ENCODE data around the gene PGLYRP2. TPM values are rescaled to one million over a fixed set of nuclear protein-coding genes. Genes with fewer than 3 reads are reported as not detected.
"Not testable (repeated sequence)": the region's sequence is repeated elsewhere in the genome, so short reads cannot be mapped to it uniquely, and the experiment has no call there.

Gene PGLYRP2
- total RNA-seq, 6 experiments from 2014 or later = not detected

DNA sequence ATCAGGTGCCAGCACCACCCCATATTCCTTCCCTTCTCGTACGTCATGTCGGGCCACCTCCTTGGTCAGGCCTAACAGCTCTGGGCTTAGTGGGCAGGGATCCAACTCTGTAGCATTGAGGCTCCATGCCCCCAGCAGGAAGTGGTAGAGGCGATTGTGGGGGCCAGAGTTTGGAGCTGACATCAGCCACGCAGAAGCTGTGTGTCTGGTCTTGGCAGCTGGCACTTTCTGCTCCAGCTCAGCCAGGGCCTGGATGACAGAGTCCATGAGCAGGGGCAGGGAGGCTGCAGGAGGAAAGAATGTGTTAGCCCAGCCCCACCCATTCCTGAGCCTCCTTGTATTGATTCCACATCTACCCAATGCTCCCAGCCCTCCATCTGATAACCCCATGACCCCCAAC, 3.0 kb downstream of the PGLYRP2 start:
- no peak for DNase-seq
- Mint-ChIP-seq H3K36me3 (ENCODE audit: low read depth) (no peaks in the 10 kb centered on the region), H3K9me3 (no peaks in the 10 kb centered on the region), H3K4me1 (ENCODE audit: low read depth) (no peaks in the 10 kb centered on the region), H3K27ac (no peak overlapping the region), H3K27me3 (ENCODE audit: insufficient read depth) (peaks cover 3% of the 10 kb centered on the region), H3K4me3 (no peak overlapping the region)
- TF ChIP-seq CTCF (IDR thresholded peaks at IDR 0.05) = no peak

DNA sequence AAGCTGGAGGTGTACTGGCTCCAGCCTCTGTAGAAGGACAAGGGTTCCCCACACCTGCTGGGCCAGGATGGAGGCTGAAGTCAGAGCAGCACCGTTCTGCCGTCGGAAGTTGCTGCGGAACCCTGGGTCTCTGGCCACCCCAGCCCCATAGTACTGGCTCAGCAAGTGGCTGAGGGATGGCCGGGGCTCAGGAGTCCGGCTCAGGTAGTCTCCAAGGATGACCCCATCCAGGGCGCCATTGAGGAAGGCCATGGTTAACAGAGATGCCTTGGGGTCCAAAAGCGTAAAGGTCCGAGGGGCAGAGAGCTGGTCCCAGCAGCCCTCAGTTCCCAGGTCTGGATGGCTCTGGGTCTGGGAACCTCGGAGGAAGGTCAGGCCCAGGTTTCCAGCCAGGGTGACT, 3.7 kb downstream of the PGLYRP2 start:
- no peaks in the 10 kb centered on the region for H3K9me3 Mint-ChIP-seq
- H3K4me3 Mint-ChIP-seq = no peak overlapping the region
- DNase-seq = no peak
- H3K27me3 Mint-ChIP-seq (ENCODE audit: insufficient read depth) = peaks cover 3% of the 10 kb centered on the region
- no peaks in the 10 kb centered on the region for H3K36me3 Mint-ChIP-seq (ENCODE audit: low read depth)
- H3K27ac Mint-ChIP-seq = no peak overlapping the region
- no peaks in the 10 kb centered on the region for H3K4me1 Mint-ChIP-seq (ENCODE audit: low read depth)
- no peak for TF ChIP-seq CTCF (IDR thresholded peaks at IDR 0.05)

- Mint-ChIP-seq H3K4me1 (ENCODE audit: low read depth) (no peaks in the 10 kb centered on the region), H3K36me3 (ENCODE audit: low read depth) (no peaks in the 10 kb centered on the region), H3K9me3 (no peaks in the 10 kb centered on the region), H3K27me3 (ENCODE audit: insufficient read depth) (peaks cover 3% of the 10 kb centered on the region), H3K27ac (no peak overlapping the region), H3K4me3 (no peak overlapping the region)
- no peak for TF ChIP-seq CTCF (IDR thresholded peaks at IDR 0.05)
- DNase-seq = no peak
Measured at GRCh38 chr19:15475169-15475568, 4.1 kb downstream of the PGLYRP2 start.

GRCh38 chr19:15473821-15474220, 5.5 kb downstream of the PGLYRP2 start:
- not testable (repeated sequence) for H3K9me3 Mint-ChIP-seq; H3K4me1 Mint-ChIP-seq (ENCODE audit: low read depth); H3K27ac Mint-ChIP-seq; H3K36me3 Mint-ChIP-seq (ENCODE audit: low read depth); DNase-seq; H3K4me3 Mint-ChIP-seq; H3K27me3 Mint-ChIP-seq (ENCODE audit: insufficient read depth)

DNA sequence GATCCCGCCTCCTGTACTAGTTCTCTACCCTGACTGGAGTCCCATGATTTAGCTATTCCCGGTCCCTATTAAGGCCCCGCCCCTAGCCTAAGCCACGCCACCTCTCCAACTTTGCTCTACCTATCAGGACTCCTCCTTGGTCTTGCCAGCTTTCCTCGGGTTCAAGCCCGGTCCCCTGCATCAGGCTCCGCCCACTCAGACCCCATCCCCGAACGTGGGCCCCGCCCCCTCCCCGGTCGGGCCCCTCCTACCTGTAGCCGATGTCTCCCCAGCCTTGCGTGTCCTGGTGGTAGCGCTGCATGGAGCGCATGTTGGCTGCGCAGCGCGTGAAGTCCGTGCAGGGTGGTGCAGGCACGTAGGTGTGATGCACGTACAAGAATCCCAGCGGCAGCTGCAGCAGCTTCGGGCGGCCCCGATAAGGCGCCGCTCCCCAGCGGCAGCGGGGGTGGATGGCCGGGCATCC, 7.6 kb downstream of the PGLYRP2 start:
- no peak for DNase-seq
- H3K27me3 Mint-ChIP-seq (ENCODE audit: insufficient read depth) = peaks cover 2% of the 10 kb centered on the region
- no peaks in the 10 kb centered on the region for H3K9me3 Mint-ChIP-seq
- no peak for TF ChIP-seq CTCF (IDR thresholded peaks at IDR 0.05)
- H3K4me1 Mint-ChIP-seq (ENCODE audit: low read depth) = peaks cover 13% of the 10 kb centered on the region
- no peak overlapping the region for H3K4me3 Mint-ChIP-seq
- no peak overlapping the region for H3K27ac Mint-ChIP-seq
- no peaks in the 10 kb centered on the region for H3K36me3 Mint-ChIP-seq (ENCODE audit: low read depth)

DNA sequence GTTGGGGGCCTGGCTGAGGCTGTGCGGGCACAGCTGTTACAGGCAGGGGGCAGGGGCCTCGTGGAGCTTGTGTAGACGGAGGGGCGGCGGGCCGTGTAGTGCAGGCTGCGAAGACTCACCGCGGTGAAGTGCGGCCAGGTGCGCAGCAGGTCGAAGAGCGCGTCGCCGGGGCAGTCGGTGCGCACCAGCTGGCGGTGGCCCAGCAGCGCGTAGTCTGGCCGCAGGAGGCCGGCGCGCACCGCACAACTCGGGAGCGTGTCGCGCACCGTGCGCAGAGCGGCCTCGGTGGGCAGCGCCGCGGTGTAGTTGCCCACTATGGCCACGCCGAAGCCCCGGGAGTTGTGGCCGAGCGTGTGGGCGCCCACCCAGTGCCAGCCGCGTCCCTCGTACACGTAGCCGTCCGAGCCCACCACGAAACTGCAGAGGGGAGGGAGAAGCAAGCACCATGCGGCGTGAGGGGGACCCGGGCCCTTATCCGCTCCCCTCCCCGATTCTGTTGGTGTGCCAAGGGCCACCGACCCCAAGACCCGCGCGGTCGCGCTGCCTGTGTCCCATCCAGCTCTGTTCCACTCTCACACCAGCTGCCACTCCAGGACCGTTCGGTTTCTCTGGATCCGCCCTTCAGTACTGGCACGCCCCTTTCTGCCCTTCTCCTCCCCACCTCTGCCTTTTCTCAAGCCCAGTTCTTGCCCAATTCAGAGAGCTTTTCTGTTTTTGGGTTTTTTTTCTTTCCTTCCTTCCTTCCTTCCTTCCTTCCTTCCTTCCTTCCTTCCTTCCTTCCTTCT, 9.6 kb downstream of the PGLYRP2 start:
- peak overlapping the region; percentile 36; the same call in 1 of the 2 replicates for H3K4me3 Mint-ChIP-seq
- no peak overlapping the region for H3K27ac Mint-ChIP-seq
- H3K9me3 Mint-ChIP-seq = no peaks in the 10 kb centered on the region
- peaks cover 15% of the 10 kb centered on the region for H3K4me1 Mint-ChIP-seq (ENCODE audit: low read depth)
- TF ChIP-seq CTCF (IDR thresholded peaks at IDR 0.05) = no peak
- no peak for DNase-seq
- no peaks in the 10 kb centered on the region for H3K36me3 Mint-ChIP-seq (ENCODE audit: low read depth)
- H3K27me3 Mint-ChIP-seq (ENCODE audit: insufficient read depth) = peaks cover 3% of the 10 kb centered on the region
